ENCODE measurements around the gene CST11.
A peak's percentile ranks its signal among the peaks of the same experiment; 100 is the strongest.
"Not testable (repeated sequence)": the region's sequence is repeated elsewhere in the genome, so short reads cannot be mapped to it uniquely, and the experiment has no call there.

Gene CST11, protein sequence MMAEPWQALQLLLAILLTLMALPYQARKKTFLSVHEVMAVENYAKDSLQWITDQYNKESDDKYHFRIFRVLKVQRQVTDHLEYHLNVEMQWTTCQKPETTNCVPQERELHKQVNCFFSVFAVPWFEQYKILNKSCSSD

DNA sequence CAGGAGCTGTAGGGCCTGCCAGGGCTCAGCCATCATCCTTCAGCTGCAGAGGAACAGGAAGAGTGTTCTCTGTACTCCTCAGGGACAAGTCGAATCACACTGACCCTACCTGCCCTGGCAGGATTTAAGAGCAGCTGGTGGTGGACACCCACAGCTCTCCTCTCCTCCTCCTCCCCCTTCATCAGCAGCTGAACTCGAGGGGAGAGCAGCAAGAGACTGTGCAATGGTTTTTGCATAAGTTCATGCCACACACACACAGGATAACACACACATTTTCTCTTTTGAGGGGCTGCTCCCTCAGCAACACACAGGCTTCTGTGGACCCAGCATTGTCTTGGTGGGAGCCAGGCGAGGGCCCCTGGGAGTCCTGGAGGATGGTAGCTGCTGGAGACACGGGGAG, at the start of gene CST11:
CST11 (minus strand) TSS at position 101 of the 400 bp plus-strand sequence; CDS start at position 36, 65 bp downstream.
- DNase-seq, result no peak

DNA sequence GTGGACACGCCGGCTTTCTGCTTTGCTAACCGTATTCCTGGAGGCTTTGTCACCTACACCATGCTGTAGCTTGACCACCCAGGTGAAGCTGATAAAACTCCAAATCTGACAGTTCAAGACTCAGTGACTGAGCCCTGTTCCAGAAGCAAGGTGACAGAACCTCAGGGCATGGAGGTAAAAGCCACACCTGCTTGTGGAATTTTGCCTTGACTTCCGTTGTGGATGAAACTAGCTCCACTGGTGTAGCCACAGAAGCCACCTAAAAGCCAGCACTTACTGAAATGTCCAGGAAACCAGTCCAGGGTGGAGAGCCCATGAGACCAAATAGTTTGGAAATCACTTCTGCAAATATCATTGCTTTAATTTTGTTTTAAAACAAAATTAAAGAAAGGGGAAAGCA, 49.2 kb upstream of the CST11 start:
- no peak for DNase-seq

DNA sequence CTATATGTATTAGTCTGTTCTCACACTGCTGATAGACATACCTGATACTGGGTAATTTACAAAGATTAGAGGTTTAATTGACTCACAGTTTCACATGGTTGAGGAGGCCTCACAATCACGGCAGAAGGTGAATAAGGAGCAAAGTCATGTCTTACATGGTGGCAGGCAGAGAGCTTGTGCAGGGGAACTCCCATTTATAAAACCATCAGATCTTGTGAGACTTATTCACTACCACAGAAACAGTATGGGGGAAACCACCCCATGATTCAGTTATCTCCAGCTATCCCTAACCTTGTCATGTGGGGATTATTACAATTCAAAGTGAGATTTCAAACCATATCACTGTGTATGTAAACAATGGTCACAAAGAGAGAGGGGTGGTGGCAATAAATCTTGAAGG, 44.9 kb upstream of the CST11 start:
- no peak for DNase-seq

DNA sequence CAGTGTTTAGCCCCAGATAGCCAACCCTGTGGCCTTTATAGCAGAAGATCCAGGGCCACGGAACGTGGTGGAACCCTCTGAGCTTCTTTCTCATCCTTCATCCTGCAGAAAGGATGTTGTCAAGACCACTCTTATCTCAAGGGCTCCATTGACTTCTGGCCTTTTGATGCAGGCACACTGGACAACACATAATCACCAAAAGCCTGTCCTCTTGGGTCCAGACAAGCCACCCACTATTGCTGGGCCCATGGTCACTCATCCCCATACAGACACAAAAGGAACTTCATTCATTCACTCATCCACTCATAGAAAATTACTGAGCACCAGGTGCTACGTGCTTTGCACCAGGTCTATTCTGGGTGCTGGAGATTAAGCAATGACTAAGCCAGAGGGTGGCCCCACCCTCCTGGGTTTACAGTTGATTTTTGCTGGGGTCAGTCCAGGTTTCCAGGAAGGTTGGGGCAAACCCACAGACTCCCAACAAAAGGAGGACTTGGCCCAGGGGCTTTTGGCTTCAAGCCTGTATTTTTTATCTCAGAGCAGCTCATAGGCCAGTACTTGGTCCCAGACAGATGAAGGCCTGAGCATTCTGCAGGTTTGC, 40.6 kb upstream of the CST11 start:
- DNase-seq, result no peak

DNA sequence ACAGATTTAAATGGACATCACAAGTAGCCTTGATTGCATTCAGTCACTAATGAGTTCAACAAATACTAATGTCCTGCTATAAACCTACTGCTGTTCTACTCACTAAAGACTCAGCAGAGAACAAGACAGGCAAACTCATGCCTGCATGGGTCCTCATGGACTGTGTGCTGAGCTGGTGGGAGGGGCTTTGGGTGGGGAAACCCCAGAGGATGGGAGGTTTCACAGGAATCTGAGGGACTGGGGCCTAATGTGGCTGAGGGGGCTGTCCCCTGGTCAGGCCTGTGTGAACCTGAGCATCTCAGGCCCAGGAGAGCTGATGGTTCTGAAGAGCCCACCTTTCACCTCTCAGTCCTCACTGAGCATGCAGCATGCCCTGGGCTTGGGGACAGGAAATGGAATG, 39.6 kb upstream of the CST11 start:
- peak; percentile 18 for DNase-seq

DNA sequence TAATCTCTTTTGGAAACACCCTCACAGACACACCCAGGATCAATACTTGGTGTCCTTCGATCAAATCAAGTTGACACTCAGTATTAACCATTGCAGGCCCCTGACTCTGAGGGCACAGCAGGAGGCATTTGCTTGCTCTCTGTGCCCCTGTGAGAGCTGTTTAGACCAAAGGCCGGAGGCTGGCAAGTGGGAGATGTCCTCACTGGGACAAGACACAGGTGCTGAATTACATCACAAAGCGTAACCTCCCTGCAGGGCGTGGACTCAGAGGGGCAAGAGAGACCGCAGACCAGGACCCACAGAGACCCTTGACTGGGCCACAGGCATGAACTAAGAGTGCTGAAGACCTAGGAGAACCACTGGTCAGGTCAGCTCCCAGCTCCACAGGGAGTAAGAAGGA, 38.1 kb upstream of the CST11 start, which contains the start of gene CST8:
CST8 (plus strand) TSS at position 301 of the 400 bp plus-strand sequence. CDS start 551 bp downstream, outside the sequence.
- DNase-seq, result no peak

DNA sequence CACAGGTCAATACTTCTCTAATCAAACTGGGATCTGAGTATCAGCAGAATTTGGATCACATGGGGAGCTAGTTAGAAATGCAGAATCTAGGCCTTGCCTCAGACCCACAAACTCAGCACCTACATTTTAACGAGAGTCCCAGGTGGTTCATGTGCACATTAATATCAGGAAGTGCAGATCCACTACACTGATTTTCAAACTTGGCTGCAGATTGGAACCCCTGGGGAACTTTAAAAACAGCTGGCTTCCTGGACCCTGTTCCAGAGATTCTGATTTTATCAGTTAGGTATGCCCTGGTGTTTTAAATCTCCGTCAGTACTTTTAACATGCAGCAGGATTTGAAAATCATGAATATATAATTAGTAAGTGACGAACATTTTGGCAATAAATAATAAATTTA, 36.3 kb upstream of the CST11 start:
- no peak for DNase-seq

DNA sequence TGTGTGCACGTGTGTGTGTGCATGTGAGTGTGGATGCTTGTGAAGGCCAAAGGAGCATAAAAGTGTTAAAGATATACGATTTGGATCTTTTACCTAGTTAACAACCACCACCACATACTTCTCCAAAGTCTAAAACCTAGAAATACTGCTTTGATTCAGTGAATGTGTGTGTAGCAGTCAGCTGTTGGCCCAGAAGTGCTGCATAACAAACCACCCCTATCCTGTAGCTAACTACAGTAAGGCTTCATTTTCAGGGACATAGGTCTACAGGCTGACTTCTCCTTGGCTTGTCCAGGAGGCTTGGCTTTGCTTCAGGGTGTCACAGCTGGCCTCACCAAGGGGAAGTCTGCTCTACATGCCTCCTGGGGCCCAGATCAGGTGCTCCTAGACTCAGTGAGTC, 35.8 kb upstream of the CST11 start:
- DNase-seq, result no peak

DNA sequence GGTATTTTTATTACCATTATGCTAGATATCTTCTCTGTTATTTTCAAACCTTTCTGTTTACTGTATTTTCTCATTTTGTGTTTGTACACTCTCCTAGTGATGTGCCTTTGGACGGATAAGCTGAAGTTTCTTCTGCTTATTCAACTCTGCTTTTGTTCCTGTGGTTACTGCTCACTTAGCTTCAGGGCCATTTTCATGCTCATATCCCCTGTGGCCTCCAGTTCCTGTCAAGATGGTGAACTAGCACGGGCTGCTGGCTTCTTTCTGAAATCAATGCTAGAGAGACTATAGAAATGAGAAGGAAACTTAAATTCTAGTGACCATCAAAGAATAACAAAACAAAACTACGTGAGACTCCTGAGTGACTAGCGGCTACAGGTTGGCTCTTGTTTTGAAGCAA, 31.4 kb upstream of the CST11 start:
- no peak for DNase-seq

DNA sequence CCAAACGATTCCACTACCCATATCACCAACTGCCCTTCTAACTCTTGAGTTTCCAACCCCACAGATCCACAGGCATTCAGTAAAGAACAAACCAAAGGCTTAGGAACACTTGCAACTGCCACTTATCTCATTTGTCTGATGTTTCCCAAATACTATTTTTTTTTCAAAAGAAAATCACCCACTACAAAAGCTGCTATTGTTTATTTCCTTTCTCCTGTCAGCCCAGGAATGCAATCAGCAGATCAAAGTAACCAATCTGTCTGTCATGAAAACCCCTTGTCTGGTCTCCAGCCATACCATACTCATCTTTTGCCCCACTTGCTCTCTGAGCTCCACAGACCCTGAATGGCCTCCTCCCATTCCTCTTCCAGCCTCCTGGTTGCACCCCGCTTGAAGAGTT, 29.5 kb upstream of the CST11 start:
- DNase-seq, result no peak

DNA sequence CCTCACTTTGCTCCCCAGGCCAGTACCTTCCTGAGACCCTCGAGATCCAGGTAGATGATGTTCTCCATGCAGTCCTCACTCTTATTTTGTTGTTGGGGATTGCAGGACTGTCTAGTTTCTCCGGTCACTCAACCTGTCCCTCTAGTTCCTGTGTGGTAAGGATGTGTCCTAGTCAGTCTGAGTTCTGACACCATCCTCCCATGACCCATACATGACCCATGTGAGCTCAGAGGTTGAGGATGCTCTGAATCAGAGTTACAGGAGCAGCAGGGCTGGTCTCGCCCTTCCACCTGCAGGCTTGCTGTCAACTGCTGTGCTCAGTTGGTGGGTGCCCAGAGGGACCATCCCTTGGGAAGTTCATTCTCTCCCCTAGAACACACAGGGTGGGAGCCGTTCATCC, 26.4 kb upstream of the CST11 start:
- no peak for DNase-seq

DNA sequence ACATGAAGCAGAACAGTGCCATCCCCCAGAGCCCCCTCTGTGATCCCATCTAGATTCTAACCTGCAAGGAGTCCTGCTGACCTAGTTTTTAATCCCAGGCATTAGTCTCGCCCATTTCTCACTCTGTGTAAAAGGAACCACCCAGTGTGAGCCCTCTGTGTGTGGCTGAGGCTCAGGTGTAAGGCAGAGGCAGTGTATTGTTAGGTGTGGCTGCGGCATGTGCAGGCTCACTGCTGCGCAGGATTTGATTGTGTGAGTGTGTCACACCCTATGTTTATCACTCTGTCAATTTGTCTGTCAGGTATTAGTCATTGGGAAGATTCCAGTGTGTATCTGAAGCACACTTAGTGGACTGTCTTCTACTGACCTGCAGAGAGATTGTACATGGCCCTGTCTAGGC, 24.5 kb upstream of the CST11 start:
- DNase-seq, result no peak

DNA sequence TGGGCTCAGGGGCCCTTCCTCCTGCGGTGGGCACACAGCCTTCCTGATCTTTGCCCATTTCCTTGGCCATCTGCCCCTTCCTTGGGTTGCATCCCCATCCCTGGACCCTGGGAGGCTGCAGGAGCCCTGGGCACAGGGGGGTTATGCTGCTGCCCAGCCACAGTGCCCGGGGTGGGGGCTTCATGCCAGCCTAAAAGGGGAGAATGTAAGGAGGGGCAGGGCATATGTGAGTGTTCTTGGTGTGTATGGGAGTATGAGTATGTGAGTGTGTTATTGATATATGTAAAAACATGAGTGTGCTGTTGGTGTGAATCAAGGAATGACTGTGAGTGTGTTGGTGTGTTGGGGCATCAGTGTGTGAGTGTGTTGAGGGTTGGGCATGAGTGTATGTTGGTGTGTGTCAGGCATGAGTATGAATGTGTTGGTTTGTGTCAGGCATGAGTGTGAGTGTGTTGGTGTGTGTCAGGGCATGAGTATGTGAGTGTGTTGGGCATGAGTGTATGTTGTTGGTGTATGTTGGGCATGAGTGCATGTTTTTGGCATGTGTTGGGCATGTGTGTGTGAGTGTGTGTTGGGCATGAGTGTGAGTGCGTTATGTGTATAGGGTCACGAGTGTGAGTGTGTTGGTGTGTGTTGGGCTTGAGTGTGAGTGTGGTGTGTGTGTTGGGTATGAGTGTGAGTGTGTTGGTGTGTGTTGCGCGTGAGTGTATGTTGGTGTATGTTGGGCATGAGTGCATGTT, 23.5 kb upstream of the CST11 start:
- no peak for DNase-seq

DNA sequence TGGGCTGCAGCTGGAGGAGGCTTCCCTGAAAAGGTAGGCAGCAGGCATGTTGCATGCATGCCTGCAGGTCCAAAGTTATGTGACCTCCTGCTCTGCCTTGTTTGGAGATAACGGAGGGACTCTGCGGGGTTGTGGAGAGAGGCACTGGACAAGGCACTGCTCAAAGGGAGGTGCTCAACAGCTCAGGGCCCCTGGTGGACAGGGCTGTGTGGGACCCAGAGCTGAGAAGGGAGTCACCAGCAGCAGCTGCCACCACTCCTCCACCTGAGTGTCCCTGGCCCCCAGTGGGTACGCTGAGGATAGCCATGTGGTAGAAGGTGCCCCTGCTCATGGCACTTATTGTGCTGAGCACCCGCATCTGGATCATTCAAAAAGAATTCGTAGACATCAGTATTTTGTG, 22.7 kb upstream of the CST11 start:
- DNase-seq, result no peak

DNA sequence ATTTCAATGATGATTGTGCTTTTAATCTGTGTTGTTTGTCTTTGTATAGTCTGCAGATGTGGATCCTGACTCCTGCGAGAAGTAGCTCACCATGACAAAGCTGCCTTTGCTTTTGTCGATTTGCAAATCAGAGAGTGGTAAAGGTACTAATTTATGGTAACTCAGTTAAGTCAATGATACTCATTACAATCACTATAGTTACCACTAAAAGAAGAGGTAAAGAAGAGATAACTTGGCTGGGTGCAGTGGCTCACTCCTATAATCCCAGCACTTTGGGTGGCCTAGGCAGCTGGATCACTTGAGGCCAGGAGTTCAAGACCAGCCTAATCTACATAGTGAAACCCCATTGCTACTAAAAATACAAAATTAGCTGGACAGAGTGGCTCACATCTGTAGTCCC, 20.6 kb upstream of the CST11 start:
- DNase-seq, result not testable (repeated sequence)

DNA sequence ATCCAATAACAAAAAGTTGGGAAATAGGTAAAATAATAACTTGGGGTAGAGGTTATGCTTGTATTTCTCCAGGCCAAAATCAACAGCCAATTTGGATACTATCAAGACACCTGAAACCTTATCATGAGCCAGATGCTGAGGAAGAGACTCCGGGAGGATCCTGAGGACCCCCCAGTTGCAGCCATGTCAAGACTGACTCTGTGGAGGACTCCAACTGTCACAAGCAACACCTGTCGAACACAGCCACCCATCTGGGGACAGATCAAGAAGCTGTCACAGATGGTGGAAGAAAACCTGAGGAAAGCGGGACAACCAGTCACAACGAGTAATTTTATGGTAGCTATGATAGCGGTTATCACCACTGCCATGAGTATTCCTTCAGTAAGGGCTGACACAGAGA, 19.6 kb upstream of the CST11 start:
- not testable (repeated sequence) for DNase-seq

DNA sequence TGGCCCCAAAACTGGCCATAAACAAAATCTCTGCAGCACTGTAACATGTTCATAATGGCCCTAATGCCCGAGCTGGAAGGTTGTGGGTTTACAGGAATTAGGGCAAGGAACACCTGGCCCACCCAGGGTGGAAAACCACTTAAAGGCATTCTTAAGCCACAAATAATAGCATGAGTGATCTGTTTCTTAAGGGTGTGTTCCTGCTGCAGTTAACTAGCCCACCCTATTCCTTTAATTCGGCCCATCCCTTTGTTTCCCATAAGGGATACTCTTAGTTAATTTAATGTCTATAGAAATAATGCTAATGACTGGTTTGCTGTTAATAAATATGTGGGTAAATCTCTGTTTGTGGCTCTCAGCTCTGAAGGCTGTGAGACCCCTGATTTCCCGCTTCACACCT, 14.3 kb upstream of the CST11 start:
- DNase-seq, result not testable (repeated sequence)

DNA sequence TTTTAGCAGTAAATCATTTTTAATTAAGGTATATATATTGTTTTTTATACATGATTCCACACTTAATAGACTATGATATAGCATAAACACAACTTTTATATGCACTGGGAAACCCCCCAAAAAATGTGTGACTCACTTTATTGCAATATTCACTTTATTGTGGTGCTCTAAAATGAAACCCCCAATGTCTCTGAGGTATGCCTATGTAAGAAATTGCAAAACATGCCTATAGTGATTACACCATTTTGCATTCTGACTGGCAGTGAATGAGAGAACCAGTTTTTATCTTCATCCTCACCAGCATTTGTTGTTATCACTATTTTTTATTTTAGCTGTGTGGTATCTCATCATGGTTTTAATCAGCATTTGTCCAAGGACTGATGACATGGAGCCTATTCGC, 8.5 kb upstream of the CST11 start:
- no peak for DNase-seq

DNA sequence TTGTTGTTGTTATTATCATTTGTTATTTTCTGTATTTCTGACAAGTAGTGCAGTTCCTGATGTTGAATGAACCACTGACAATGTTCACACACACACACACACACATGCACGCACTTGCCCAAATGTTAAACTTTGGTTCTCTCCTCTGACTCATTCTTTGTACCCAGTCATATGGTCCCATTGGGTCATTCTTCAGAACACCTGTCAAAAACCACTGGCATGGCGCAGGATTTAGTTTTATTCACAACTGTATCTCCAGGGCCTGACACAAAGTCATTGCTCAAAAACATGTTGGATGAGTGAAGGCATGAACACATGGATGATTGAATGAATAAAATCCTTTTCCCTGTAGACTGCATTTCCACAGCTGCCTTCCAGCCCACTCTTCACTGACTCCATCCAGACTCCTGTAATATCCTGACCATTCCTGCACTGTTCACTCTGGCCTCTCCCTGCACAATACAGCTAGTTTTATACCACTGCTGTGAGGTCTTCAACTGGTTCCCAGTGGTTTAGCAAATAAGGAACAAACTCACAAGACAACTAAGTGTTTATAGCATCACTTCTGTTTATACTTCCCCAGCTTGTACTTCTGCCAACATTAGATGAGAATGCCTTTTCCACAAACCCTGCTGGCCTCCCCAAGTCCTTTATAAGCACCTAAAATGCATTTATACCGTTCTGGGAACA, 6.9 kb upstream of the CST11 start:
- no peak for DNase-seq

DNA sequence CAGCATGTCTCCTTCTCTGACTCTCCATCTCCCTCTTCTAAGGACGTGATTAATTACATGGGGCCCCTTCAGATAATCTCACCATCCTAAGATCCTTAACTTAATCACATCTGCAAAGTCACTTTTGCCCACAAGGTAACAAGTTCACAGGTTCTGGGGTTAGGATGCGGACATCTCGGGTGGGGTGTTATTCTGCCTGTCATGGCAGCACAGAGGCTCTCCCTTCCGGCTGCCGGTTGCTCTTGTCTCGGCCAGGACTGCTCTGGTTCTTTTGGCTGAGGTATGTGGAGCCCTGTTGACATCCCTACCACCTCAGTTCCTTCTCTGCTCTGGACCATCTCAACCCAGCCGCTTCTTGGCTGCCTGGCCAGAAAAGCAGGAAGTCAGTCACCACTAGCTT, 4.2 kb upstream of the CST11 start:
- no peak for DNase-seq

DNA sequence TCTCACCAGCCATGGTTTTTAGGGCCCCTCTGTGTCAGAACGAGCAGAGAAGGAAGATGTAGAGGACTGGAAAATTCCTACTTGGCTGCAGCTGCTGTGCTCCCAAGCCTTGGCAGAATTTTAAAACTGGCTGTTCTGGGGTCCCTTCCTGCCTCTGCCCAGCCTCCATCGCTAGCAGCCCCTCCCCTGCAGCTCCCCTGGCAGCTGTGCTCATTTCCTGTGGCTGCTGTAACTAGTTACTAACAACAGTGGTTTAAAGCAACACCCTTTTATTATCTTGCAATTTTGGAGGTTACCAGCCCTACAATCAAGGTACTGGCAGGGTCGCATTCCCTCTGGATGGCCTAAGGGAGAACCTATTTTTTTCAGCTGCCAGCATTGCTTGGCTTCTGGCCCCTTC, 3.7 kb upstream of the CST11 start:
- DNase-seq, result no peak

DNA sequence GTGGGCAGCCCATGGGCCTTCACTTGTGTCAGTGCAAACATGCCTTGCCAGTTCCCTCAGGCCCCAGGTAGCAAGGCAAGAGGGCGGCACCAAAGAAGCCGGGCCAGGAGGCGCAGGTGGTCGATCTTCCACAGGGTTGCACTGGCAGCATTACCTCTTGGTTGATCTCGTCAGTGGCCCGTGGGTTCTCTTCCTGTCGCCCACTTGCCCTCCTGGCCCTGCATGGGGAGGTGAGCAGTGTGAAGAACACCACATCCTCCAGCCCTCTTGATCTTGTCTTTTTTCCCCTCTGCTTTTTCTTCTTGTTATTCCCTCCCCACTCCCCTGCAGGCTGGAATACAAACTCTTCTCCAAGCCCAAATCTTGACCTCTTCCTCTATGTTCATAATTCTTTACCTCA, 3.0 kb upstream of the CST11 start:
- DNase-seq, result no peak

DNA sequence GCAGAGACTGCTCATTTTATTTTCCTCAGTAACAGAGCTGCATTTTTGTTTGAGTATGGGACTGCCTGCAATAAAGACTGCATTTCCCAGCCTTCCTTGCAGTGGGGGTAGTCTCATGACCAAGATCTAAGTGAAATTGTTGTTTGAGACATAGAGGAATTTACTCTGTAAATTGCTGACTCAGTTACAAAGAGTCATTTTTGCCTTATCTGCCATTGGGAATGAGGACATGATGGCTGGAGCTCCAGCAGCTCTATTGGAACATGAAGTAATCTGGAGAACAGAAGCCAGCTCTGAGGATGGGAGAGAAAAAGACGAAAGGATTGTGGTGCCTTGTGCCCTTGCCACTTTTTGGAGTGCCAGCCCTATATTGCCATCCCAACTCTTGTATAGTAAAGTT, 2.1 kb upstream of the CST11 start:
- no peak for DNase-seq

All from stimulated activated CD4-positive, alpha-beta T cell treated with anti-CD3 and anti-CD28 coated beads, Interleukin-4, amount 100 ng/mL, for 1 hour (primary cell).